Measurements from ENCODE around the gene NFRKB.

DNA sequence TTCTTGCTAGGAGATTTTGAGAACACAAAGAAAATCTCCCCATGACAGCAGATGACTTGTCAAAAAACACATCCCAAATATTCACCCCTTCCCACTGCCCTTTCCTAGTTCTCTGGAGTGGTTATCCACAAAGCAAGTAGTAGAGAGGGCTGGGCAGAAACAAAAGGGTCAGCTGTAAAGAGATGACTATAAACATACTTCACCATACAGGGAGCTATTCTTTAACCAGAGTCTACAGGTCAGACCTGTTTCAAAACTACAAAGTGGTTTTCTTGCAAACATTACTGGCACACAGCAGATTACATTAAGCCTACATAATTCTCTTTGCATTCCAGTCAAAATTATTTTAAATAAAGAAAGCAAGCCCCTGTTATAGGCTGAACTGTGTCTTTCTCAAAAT lies 47.7 kb upstream of the NFRKB start:
- TF ChIP-seq, protein P1, sequence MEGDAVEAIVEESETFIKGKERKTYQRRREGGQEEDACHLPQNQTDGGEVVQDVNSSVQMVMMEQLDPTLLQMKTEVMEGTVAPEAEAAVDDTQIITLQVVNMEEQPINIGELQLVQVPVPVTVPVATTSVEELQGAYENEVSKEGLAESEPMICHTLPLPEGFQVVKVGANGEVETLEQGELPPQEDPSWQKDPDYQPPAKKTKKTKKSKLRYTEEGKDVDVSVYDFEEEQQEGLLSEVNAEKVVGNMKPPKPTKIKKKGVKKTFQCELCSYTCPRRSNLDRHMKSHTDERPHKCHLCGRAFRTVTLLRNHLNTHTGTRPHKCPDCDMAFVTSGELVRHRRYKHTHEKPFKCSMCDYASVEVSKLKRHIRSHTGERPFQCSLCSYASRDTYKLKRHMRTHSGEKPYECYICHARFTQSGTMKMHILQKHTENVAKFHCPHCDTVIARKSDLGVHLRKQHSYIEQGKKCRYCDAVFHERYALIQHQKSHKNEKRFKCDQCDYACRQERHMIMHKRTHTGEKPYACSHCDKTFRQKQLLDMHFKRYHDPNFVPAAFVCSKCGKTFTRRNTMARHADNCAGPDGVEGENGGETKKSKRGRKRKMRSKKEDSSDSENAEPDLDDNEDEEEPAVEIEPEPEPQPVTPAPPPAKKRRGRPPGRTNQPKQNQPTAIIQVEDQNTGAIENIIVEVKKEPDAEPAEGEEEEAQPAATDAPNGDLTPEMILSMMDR (IDR thresholded peaks at IDR 0.05), result no peak
- no peak for TF ChIP-seq POLR2A (IDR thresholded peaks at IDR 0.05)
- no peak for TF ChIP-seq EP300 (IDR thresholded peaks at IDR 0.05)
